OCI-LY3 (cell line): ENCODE measurements around the gene NDRG4.

Experiments used
- EZH2phosphoT487 ChIP-seq: fragments of 200-600 bp; shearing (Covaris generic); IDR thresholded peaks from 2 replicates; pipeline ENCODE4 v1.6.1; 2018; ENCODE audit warnings: antibody characterized with exemption, mixed run types, low read depth
- TF ChIP-seq, protein P1 (sequence below): fragments of 200-600, 300-600 bp; sonication (generic); IDR thresholded peaks from 2 replicates; pipeline ENCODE4 v1.5.1; 2014; ENCODE audit warnings: antibody characterized with exemption, low read length, low read depth

DNA sequence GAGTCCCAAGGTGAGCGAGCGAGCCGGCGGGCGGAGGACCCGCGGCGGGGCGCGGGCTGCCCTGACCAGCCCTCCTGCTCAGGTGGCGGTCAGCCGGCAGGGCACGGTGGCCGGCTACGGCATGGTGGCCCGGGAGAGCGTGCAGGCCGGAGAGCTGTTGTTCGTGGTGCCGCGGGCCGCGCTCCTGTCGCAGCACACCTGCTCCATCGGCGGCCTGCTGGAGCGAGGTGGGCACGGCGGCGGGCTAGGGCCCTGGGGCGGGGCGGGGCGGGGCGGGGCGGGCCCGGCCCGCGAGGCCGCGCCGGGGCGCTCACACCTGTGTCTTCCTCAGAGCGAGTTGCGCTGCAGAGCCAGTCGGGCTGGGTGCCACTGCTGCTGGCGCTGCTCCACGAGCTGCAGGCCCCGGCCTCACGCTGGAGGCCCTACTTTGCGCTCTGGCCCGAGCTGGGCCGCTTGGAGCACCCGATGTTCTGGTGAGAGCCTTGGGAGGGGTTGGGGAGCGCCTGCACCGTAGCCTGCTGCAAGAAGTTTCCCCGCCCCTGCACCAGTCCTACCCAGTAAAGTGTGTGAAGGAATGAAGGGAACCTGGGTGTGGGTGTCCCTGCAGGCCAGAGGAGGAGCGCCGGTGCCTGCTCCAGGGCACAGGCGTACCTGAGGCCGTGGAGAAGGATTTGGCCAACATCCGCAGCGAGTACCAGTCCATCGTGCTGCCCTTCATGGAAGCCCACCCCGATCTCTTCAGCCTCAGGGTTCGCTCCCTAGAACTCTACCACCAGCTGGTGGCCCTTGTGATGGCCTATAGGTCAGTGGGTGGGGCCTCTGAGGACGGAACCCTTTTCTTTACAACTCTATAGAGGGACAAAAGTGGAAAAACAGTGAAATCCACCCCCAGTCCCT, 16.2 kb downstream of the NDRG4 start:
- TF ChIP-seq, protein P1, sequence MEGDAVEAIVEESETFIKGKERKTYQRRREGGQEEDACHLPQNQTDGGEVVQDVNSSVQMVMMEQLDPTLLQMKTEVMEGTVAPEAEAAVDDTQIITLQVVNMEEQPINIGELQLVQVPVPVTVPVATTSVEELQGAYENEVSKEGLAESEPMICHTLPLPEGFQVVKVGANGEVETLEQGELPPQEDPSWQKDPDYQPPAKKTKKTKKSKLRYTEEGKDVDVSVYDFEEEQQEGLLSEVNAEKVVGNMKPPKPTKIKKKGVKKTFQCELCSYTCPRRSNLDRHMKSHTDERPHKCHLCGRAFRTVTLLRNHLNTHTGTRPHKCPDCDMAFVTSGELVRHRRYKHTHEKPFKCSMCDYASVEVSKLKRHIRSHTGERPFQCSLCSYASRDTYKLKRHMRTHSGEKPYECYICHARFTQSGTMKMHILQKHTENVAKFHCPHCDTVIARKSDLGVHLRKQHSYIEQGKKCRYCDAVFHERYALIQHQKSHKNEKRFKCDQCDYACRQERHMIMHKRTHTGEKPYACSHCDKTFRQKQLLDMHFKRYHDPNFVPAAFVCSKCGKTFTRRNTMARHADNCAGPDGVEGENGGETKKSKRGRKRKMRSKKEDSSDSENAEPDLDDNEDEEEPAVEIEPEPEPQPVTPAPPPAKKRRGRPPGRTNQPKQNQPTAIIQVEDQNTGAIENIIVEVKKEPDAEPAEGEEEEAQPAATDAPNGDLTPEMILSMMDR = no peak
- no peak for TF ChIP-seq EZH2phosphoT487
